K562 (cell line): Measurements from ENCODE around the gene HIPK1. TPM values are rescaled to one million over a fixed set of nuclear protein-coding genes. Genes with fewer than 3 reads are reported as not detected.
A peak's percentile ranks its signal among the peaks of the same experiment; 100 is the strongest.

Source experiments
- C11orf30 ChIP-seq: fragments of 450-650 bp; IDR thresholded peaks from 2 replicates; pipeline ENCODE4 v1.6.1; 2016; ENCODE audit warnings: low read depth, mild to moderate bottlenecking
- CBFB ChIP-seq: sonication (generic); formaldehyde crosslinking; IDR thresholded peaks from 2 replicates; pipeline ENCODE4 v1.4.0; 2020; ENCODE audit warnings: mild to moderate bottlenecking, missing genetic modification reagents
- CBX1 ChIP-seq: sonication (generic); IDR thresholded peaks from 2 replicates; pipeline ENCODE4 v1.6.1; 2016; ENCODE audit warnings: antibody characterized with exemption, low read depth, mild to moderate bottlenecking
- DEAF1 ChIP-seq: fragments of 450-650 bp; formaldehyde crosslinking; IDR thresholded peaks from 2 replicates; pipeline ENCODE4 v1.4.0; 2020; ENCODE audit warnings: mild to moderate bottlenecking, moderate library complexity
- ESRRA ChIP-seq: fragments of 450-650 bp; IDR thresholded peaks from 2 replicates; pipeline ENCODE4 v1.6.1; 2014; ENCODE audit warnings: low read depth, mild to moderate bottlenecking, moderate library complexity, borderline replicate concordance
- HDGF ChIP-seq: fragments of 450-650 bp; IDR thresholded peaks from 2 replicates; pipeline ENCODE4 v1.6.1; 2016
- HNRNPK ChIP-seq: fragments of 200-400 bp; formaldehyde crosslinking; IDR thresholded peaks from one replicate; pipeline ENCODE4 v1.6.1; 2018; ENCODE audit warnings: mild to moderate bottlenecking, low read depth, low read length; ENCODE audit not compliant: poor library complexity, severe bottlenecking
- NELFE ChIP-seq: IDR thresholded peaks from 2 replicates; pipeline ENCODE4 v1.6.1; 2011; ENCODE audit warnings: mild to moderate bottlenecking; ENCODE audit not compliant: insufficient read depth, insufficient read length
- NR0B1 ChIP-seq: fragments of 450-650 bp; IDR thresholded peaks from one replicate; pipeline ENCODE4 v1.6.1; 2018; ENCODE audit warnings: mild to moderate bottlenecking, moderate library complexity; ENCODE audit not compliant: partially characterized antibody
- RNF2 ChIP-seq: sonication (generic); IDR thresholded peaks from 2 replicates; pipeline ENCODE4 v1.6.1; 2016
- SP2 ChIP-seq: IDR thresholded peaks from 2 replicates; pipeline ENCODE4 v1.6.1; 2011; ENCODE audit warnings: mild to moderate bottlenecking, low read depth, low read length, moderate library complexity; ENCODE audit not compliant: poor library complexity, severe bottlenecking; ENCODE audit errors: extremely low read depth
- TAF1 ChIP-seq: IDR thresholded peaks from 2 replicates; pipeline ENCODE4 v1.6.1; 2011; ENCODE audit warnings: mild to moderate bottlenecking, low read length, moderate library complexity; ENCODE audit not compliant: insufficient read depth, control insufficient read depth, severe bottlenecking; ENCODE audit errors: extremely low read depth
- TAF9B ChIP-seq: fragments of 450-650 bp; IDR thresholded peaks from 2 replicates; pipeline ENCODE4 v1.6.1; 2018; ENCODE audit warnings: mild to moderate bottlenecking; ENCODE audit not compliant: partially characterized antibody
- TRIM25 ChIP-seq: fragments of 450-650 bp; IDR thresholded peaks from 2 replicates; pipeline ENCODE4 v1.7.0; 2016; ENCODE audit warnings: borderline replicate concordance
- UBTF ChIP-seq, 2 experiments: IDR thresholded peaks; 2 replicates each; pipeline ENCODE4 v1.6.1; 2012; ENCODE audit warnings: improper control_type of control experiment in 2 of 2, low read depth in 2 of 2, low read length in 2 of 2, borderline replicate concordance in 1 of 2
- ZFP91 ChIP-seq: sonication (generic); formaldehyde crosslinking; IDR thresholded peaks from 2 replicates; pipeline ENCODE4 v1.8.0; 2022; ENCODE audit warnings: mild to moderate bottlenecking, missing genetic modification reagents
- ZZZ3 ChIP-seq: fragments of 450-650 bp; IDR thresholded peaks from 2 replicates; pipeline ENCODE4 v1.6.1; 2016; ENCODE audit warnings: antibody characterized with exemption, mild to moderate bottlenecking, moderate library complexity
- polyA plus RNA-seq, 8 experiments: library from polyadenylated mRNA; depleted of rRNA in 4 of 8; stranded (reverse) in 5 of 8; unstranded in 3 of 8; fragments of >200 nt; fragmentation: Nextera tagmentation in 2 of 8; fragmentation: Illumina TruSeq in 1 of 8; extraction: Ambion mirVana in 2 of 8; extraction: Trizol in 1 of 8; gene quantifications; 2 replicates each; pipeline versions ENCODE4 v1.2.1 to v1.2.3, GENCODE V29; 2011 to 2014; ENCODE audit warnings: inconsistent platforms in 1 of 8, missing spikeins in 1 of 8
- total RNA-seq, 7 experiments: library from RNA; depleted of rRNA in 6 of 7; stranded (reverse); fragments of >200 nt in 6 of 7; fragmentation: Illumina TruSeq in 2 of 7; extraction: Trizol in 2 of 7; gene quantifications; 2 replicates each; pipeline versions ENCODE4 v1.2.1 to v1.2.3, GENCODE V29; 2011 to 2021; ENCODE audit warnings: low replicate concordance in 1 of 7

The HIPK1 gene
- total and polyA plus RNA-seq, 9 of the 15 experiments (the other 6 are each of a cell fraction or from before 2014, with no cell fraction given), result 10.0 to 57.9 (median 29.6) TPM

GRCh38 chr1:113904674-113905434, 24.3 kb upstream of the HIPK1 start, which contains the start of the genes AP4B1 and DCLRE1B (continued):
- TF ChIP-seq TRIM25 (no peak), UBTF (IDR thresholded peaks at IDR 0.05; ENCODE audit: borderline replicate concordance in 1 of 2, low read depth in 2 of 2, low read length in 2 of 2) (peak in 1 of 2 experiments; percentile 85; a peak in 2 of 4 replicates), RNF2 (peak; percentile 95), SP2 (peak; percentile 56), ZZZ3 (peak; percentile 69; the same call in 1 of the 2 replicates), TAF1 (peak; percentile 78), NR0B1 (no peak), ZFP91 (CRISPR knock-in tag) (no peak; the same call in 1 of the 2 replicates), ESRRA (peak; percentile 99), NELFE (no peak), HNRNPK (no peak), C11orf30 (peak; percentile 56), TAF9B (peak; percentile 77), CBX1 (peak; percentile 88), DEAF1 (peak; percentile 93), HDGF (peak; percentile 60; the same call in 1 of the 2 replicates), CBFB (CRISPR knock-in tag) (peak; percentile 48; the same call in 1 of the 2 replicates)
